NCI-H146 treated with DMSO at 0.1 percent for 48 hours (cell line): ENCODE results near the gene C22orf39.
"Not testable (repeated sequence)": the region's sequence is repeated elsewhere in the genome, so short reads cannot be mapped to it uniquely, and the experiment has no call there.

Source experiments
- DNase-seq: peaks from one replicate; lab custom pipeline; 2025; ENCODE audit not compliant: unreplicated experiment; lab: John Stamatoyannopoulos, UW

The C22orf39 gene

GRCh38 chr22:19454156-19454555 lies 6.6 kb upstream of the C22orf39 start:
- no peak for DNase-seq

GRCh38 chr22:19453718-19454117 lies 6.2 kb upstream of the C22orf39 start:
- DNase-seq: no peak

GRCh38 chr22:19451570-19451969 lies 4.1 kb upstream of the C22orf39 start:
- DNase-seq: no peak

GRCh38 chr22:19450363-19451175 lies 3.1 kb upstream of the C22orf39 start:
- DNase-seq: no peak

DNA sequence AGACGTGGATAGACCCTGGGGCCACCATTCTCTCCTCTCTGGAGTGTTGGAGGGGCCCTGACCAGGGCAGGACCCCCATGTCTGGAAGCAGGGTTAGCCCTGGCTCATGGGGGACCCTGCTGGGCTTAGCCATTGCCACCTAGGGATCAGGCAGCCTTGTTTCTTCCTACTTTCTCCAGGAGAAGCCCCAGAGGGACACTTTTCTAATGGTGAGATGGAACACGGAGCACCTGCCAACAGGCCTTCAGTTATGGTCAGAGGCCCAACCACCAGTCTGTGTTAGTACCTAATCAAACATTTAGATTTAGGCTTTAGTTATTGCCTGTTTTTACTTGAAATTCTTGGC lies 1.9 kb upstream of the C22orf39 start:
- DNase-seq: no peak

GRCh38 chr22:19448739-19449421 lies 1.4 kb upstream of the C22orf39 start:
- DNase-seq: no peak

- peak; percentile 13 for DNase-seq
These were observed 631 bp upstream of the C22orf39 start for GRCh38 chr22:19448076-19448607.

- peak; percentile 58 for DNase-seq
These were observed 745 bp downstream of the C22orf39 start for GRCh38 chr22:19446603-19447329.

GRCh38 chr22:19445279-19445982 lies 2.1 kb downstream of the C22orf39 start:
- not testable (repeated sequence) for DNase-seq

DNA sequence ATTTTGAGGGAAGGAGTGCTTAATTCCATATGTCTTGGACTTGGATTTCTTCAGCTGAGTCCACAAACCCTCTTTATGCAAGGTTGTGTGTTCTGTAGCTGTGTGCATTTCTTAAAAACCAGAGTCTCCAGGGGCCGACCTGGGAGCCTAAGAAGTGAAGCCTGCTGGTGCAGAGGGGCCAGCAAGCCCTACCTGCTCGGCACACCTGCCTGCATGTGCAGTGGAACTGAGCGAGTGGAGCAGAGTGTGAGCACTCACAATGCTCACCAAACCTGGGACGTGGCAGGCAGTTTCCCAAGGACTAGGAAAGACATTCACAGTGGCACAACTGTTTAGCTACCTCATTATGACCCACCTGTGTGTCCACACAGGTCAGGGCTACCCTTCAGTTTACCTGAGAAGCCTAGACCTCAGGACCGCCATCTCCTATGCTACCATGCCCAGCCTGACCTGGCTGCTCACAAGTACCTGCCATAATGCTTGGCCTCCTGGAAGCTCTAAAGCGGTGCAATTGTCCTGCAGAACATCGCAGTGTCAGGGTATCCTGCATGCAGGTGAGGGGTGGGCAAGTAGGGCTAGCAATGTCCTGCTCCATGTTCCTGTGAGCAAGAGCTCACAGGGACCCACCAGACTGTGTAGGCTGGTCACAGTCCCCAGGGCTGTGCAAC lies 3.8 kb downstream of the C22orf39 start:
- no peak for DNase-seq

GRCh38 chr22:19442166-19442565 lies 5.3 kb downstream of the C22orf39 start:
- no peak for DNase-seq

GRCh38 chr22:19440411-19441195 lies 6.9 kb downstream of the C22orf39 start:
- no peak for DNase-seq

DNA sequence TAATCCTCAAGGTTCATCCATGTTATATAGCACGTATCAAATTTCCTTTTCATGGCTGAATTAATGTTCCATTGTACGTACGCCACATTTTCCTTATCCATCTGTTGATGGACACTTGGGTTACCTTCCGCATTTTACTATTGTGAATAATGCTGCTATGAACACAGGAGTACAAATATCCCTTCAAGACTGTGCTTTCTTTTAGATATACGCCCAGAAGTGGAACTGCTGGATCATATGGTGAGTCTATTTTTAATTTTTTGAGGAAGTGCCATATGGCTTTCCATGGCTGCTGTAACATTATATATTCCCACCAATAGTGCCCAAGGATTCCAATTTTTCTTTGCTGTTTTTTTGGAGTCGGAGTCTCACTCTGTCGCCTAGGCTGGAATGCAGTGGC lies 9.2 kb downstream of the C22orf39 start:
- DNase-seq: no peak

GRCh38 chr22:19436444-19437161 lies 10.9 kb downstream of the C22orf39 start:
- DNase-seq: not testable (repeated sequence)

DNA sequence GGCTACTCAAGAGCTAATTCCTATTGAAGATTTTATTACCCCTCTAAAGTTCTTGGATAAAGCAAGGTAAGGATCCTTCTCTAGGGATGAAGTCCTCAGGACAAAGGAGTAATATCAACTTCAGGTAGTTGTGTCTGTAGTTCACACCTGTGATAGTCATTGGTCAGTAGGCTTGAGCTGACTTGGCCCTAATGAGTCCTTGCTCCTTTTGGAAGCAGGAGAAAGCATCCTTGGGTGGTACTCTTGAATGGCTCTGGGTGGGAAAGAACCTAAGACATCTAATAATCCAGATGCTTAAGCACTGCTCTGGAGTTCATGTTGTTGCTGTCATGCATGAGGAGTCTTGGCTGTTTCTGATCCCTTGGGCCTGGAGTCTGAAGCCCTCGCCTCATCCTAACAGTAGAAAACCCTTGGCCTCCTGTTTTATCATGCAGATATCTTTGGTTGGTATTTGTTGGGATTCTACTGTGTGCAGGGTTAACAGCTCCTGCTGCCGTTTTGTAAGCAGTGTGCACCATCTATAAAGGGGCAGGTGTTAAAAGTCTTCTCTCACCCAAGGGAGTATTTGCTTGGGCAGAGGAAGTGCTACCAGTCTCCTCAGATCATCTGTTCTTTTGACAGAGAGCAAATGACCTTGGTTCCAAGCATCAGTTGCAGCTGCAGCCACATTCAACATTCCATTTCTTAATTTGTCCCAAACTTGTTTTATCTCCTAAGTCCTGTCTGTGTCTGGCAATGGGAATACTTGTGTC lies 12.5 kb downstream of the C22orf39 start:
- no peak for DNase-seq

- DNase-seq: no peak
These were observed 13.1 kb downstream of the C22orf39 start for GRCh38 chr22:19434401-19434800.

DNA sequence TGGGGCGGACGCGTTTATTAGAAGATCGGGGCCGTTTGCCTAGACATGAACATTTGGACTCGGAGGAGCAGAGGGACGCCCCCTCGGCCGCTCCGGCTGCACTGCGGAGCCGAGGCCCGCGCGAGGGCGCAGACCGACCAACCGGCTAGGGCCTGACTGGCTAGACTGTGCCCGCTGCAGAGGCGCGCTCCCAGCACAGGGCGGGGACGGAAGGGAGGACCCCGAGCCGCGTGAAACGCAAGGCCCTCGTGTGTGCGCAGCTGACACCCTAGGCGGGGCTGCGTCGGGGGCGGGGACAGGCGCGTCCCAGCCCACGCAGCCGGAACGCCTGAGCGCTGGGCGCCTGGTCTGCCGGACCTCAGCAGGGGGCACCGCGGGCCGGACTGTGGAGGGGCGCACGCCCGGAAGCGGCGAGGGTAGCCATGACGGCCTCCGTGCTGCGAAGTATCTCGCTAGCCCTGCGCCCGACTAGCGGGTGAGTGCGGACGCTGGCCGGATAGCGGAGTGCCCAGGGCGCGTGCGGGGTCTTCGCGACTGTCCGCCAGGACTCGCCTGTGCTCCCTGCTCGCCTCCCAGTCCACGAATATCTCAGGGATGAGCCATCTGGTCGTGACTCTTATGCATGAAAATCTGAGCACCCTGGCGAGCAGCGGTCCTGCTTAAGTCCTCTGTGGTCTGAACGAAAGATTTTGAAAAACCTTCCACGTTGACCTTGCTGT lies 15.2 kb downstream of the C22orf39 start, which contains the start of gene MRPL40:
Gene MRPL40, plus strand, starts transcription at position 413 of the 719 bp plus-strand sequence. Its CDS starts 10 bp downstream, at position 423.
- DNase-seq: peak; percentile 42
